ACC112 (cell line): ENCODE results near the gene HELLS.

ENCODE experiments used
- H2AFZ ChIP-seq: fragments of 200-600 bp; sonication (generic); one replicate; pipeline ENCODE4 v1.6.0; 2017; ENCODE audit warnings: antibody characterized with exemption, low read length; ENCODE audit not compliant: unreplicated experiment
- H3K27ac ChIP-seq: fragments of 200-600 bp; sonication (generic); 2 replicates; pipeline ENCODE4 v1.5.1; 2014; ENCODE audit warnings: low read depth, mild to moderate bottlenecking, antibody characterized with exemption, low read length, moderate library complexity
- H3K27me3 ChIP-seq: fragments of 200-600 bp; sonication (generic); 2 replicates; pipeline ENCODE4 v1.6.1; 2014; ENCODE audit warnings: mild to moderate bottlenecking, antibody characterized with exemption, low read length, moderate library complexity, mixed read lengths; ENCODE audit not compliant: insufficient read depth
- H3K36me3 ChIP-seq: fragments of 200-600 bp; sonication (generic); 2 replicates; pipeline ENCODE4 v1.6.1; 2016; ENCODE audit warnings: mild to moderate bottlenecking, antibody characterized with exemption, low read length, moderate library complexity, mixed read lengths; ENCODE audit not compliant: insufficient read depth
- H3K4me1 ChIP-seq: fragments of 200-600 bp; sonication (generic); one replicate; pipeline ENCODE4 v1.6.1; 2016; ENCODE audit warnings: low read length, mixed read lengths; ENCODE audit not compliant: insufficient read depth, unreplicated experiment, control insufficient read depth
- H3K4me3 ChIP-seq: fragments of 200-600 bp; sonication (generic); 2 replicates; pipeline ENCODE4 v1.5.1; 2014; ENCODE audit warnings: mild to moderate bottlenecking, low read depth, low read length
- H3K79me2 ChIP-seq: fragments of 200-600 bp; sonication (generic); one replicate; pipeline ENCODE4 v1.6.0; 2016; ENCODE audit warnings: low read length; ENCODE audit not compliant: control insufficient read depth, unreplicated experiment, insufficient read depth

Gene HELLS

DNA sequence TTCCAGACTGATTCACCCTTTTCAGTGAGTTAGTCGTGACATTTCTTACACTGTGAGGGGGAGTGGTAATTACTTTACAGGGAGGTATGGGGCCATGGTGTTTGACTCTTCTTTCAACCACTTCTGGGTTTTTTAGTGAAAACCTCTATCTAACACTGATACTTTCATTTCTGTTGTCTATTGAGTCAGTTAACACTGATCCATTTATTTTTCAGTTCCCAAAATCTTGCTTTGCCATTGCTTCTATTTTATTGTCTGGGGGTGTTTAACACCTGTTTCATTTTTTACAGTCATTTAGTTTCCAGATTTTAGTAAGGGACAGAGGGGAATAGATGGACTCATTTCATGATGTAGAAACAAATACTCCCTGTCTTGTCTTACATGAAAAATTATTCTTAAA lies 61.5 kb downstream of the HELLS start:
- no peaks in the 10 kb centered on the region for H3K4me1 ChIP-seq
- no peak overlapping the region for H3K4me3 ChIP-seq
- no peak overlapping the region for H3K27ac ChIP-seq
- H3K27me3 ChIP-seq: no peaks in the 10 kb centered on the region
- no peak overlapping the region for H2AFZ ChIP-seq
- H3K79me2 ChIP-seq: no peaks in the 10 kb centered on the region
- peaks cover 14% of the 10 kb centered on the region for H3K36me3 ChIP-seq

DNA sequence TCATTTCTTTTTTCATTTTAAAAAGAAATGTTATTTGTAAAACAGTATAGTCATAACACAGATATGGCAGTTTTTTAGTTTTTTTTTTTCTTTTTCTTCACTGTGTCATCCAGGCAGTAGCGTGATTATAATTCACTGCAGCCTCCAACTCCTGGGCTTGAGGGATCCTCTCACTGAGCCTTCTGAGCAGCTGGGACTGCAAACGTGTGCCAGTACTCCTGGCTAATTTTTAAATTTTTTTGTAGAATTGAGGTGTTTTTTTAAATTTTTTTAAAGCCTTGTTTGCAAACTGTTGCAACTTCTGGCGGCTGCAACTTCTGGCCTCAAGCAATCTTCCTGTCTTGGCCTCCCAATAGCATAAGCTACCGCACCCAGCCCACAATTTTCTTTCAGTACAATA lies 63.0 kb downstream of the HELLS start:
- no peaks in the 10 kb centered on the region for H3K27me3 ChIP-seq
- H3K4me3 ChIP-seq: no peak overlapping the region
- H2AFZ ChIP-seq: no peak overlapping the region
- no peaks in the 10 kb centered on the region for H3K4me1 ChIP-seq
- H3K36me3 ChIP-seq: peaks cover 14% of the 10 kb centered on the region
- H3K79me2 ChIP-seq: no peaks in the 10 kb centered on the region
- H3K27ac ChIP-seq: no peak overlapping the region

DNA sequence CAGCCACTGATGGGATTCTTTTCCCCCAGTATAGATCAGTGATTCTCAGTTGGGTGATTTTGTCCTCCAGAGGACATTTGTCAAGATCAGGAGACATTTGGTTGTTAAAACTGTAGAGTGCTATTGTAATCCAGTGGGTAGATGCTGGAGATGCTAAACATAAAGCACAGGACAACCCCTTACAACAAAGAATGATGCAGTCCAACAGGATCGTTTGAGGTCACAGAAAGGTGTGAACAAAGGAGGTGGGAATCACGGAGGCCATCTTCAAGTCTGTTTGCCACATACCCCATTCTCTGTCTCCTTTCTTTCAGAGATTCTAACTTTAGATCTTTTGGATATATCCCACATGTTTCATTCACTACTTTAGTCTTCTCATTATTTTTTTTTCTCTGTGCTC lies 69.0 kb downstream of the HELLS start:
- no peak overlapping the region for H2AFZ ChIP-seq
- no peaks in the 10 kb centered on the region for H3K79me2 ChIP-seq
- 0 out of 2 replicates have a peak, but pooled peaks cover 2% of the 10 kb centered on the region for H3K36me3 ChIP-seq
- no peaks in the 10 kb centered on the region for H3K27me3 ChIP-seq
- no peak overlapping the region for H3K4me3 ChIP-seq
- H3K27ac ChIP-seq: no peak overlapping the region
- no peaks in the 10 kb centered on the region for H3K4me1 ChIP-seq

DNA sequence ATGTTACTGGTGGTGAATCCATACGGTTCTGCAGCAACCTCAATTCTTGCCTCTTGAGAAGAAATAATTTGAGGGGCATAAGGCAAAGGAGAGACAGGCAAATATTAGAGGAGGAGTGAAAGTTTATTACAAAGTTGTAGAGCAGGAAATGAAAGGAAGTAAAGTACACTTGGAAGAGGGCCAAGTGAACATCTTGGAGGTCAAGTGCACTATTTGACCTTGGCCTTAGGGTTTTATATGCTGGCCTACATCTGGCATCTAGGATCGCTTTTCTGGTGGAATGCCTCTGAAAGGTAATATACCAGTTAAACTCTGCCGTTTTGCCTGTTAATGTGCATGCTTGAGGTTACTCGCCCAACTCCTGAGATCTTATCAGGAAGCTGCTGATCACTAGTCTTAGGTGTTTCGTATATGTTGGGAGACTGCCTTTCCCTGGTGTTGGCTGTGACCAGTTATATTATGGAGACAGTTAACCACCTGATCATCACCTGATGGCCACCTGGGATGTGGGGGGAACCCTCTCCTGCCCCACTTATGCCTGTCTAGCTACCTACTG lies 71.9 kb downstream of the HELLS start:
- Histone ChIP-seq H3K4me3 (no peak overlapping the region), H2AFZ (no peak overlapping the region), H3K4me1 (no peaks in the 10 kb centered on the region)

DNA sequence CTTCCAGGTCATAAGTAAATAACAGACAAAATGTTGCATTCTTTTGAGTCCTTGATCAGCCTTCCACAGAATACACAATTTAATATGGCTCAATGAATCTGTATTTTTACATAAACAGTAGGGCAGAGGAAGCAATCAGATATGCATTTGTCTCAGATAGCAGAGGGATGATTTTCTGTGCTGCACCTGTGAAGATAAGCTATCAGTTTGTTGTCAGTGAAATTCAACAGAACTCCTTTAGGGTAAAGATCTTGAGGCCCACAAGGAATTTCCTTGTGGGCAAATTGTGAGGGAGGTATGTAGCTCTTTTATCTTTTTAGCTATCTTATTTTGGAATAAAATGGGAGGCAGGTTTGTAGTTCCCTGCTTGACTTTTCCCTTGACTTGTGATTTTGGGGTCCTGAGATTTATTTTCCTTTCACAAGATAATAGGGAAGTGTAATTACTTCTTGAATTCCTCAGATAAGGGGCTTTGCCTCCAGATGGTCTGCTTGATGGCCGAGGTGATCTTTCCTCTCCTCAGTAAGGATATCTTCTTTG lies 77.1 kb downstream of the HELLS start:
- H2AFZ ChIP-seq: no peak overlapping the region
- no peaks in the 10 kb centered on the region for H3K27me3 ChIP-seq
- no peaks in the 10 kb centered on the region for H3K36me3 ChIP-seq
- no peak overlapping the region for H3K27ac ChIP-seq
- H3K79me2 ChIP-seq: no peaks in the 10 kb centered on the region
- no peak overlapping the region for H3K4me3 ChIP-seq
- H3K4me1 ChIP-seq: no peaks in the 10 kb centered on the region

More for the DNA sequence above, 71.9 kb downstream of the HELLS start:
- H3K27ac ChIP-seq: no peak overlapping the region
- H3K27me3 ChIP-seq: no peaks in the 10 kb centered on the region
- no peaks in the 10 kb centered on the region for H3K79me2 ChIP-seq
- H3K36me3 ChIP-seq: no peaks in the 10 kb centered on the region

DNA sequence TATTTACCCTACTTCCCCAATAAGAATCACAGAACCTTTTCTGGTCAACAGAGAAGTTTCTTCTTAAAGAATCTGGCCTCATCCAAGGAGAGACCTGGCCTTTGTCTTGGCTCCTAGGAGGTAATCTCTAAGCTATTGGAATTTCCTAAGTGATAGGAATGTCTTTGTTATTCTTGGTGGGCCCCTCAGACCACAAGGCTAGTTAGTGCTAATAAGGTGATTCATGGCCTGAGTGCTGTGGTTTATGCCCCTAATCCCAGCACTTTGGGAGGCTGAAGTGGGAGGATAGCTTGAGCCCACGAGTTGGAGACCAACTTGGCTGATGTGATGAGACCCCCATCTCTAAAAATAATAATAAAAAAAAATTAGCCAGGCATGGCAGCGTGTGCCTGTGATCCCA lies 78.0 kb downstream of the HELLS start:
- H3K36me3 ChIP-seq: no peaks in the 10 kb centered on the region
- no peaks in the 10 kb centered on the region for H3K79me2 ChIP-seq
- H3K4me1 ChIP-seq: no peaks in the 10 kb centered on the region
- H2AFZ ChIP-seq: no peak overlapping the region
- no peak overlapping the region for H3K27ac ChIP-seq
- no peak overlapping the region for H3K4me3 ChIP-seq
- H3K27me3 ChIP-seq: no peaks in the 10 kb centered on the region

DNA sequence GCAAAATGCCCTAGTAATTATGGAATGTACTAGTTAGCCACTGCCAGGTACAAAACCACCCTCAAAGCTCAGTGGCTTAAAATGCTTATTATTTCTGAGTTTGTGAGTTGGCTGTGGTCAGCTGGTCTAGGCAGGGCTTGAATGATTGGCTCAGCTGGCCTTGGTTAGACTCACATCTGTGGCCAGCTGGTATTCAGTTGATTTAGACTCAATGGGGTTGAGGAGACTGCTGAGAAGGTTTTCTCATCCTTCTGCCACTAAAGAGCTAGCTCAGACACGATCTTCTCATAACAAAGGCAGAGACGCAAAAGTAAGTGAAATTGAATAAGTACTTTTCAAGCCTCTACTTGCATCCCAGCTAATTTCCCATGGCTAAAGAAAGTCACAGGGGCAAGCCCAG lies 80.9 kb downstream of the HELLS start:
- Histone ChIP-seq H3K27me3 (no peaks in the 10 kb centered on the region), H3K27ac (no peak overlapping the region), H2AFZ (no peak overlapping the region), H3K79me2 (no peaks in the 10 kb centered on the region), H3K4me1 (no peaks in the 10 kb centered on the region), H3K36me3 (no peaks in the 10 kb centered on the region), H3K4me3 (no peak overlapping the region)

DNA sequence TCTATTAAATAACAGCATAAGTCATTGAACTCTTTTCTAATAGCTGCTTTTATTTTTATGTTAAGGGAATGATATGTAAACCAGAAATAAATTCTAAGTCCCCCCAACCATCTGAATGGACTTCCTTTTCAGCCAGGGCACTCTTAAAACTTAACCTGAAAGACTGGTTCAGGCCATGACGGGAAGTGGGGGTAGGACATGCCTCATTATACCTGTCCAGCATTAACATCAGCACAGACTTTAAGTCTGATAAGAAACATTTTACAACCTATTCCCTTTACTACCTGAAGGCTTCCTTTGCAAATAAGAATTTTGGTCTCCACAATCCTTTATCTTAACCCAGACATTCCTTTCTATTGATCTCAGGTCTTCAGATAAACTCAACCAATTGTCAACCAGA lies 81.9 kb downstream of the HELLS start:
- no peak overlapping the region for H3K27ac ChIP-seq
- no peaks in the 10 kb centered on the region for H3K4me1 ChIP-seq
- no peaks in the 10 kb centered on the region for H3K27me3 ChIP-seq
- H2AFZ ChIP-seq: no peak overlapping the region
- no peaks in the 10 kb centered on the region for H3K79me2 ChIP-seq
- no peak overlapping the region for H3K4me3 ChIP-seq
- H3K36me3 ChIP-seq: no peaks in the 10 kb centered on the region

DNA sequence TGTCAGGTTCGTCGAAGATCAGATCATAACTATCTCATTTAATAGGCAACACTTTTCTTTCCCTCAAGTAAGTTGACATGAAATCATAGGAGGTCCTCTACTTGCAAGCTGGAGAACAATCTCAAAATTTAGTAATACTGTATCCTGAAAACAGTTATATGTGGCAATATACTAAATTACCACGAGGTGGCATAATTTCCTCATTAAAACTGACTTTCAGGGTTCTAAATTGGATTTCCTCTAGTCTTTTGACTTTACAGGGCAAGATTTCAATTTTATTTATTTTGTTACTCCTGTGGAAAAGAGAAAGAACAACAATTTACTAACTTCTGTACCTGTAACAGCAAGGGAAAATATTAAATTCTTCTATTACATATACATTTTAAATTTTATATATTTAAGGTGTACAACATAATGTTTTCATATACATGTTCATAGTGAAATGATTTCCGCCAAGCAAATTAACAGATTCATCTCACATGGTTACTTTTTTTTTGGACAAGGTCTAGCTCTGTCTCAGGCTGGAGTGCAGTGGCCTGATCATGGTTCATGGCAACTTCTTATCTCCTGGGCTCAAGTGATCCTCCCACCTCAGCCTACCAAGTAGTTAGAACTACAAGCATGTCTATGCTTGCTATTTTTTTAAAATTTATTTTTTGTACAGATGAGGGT lies 84.6 kb downstream of the HELLS start:
- no peaks in the 10 kb centered on the region for H3K4me1 ChIP-seq
- no peak overlapping the region for H3K27ac ChIP-seq
- no peak overlapping the region for H3K4me3 ChIP-seq
- H3K36me3 ChIP-seq: no peaks in the 10 kb centered on the region
- no peak overlapping the region for H2AFZ ChIP-seq
- H3K79me2 ChIP-seq: no peaks in the 10 kb centered on the region
- no peaks in the 10 kb centered on the region for H3K27me3 ChIP-seq

DNA sequence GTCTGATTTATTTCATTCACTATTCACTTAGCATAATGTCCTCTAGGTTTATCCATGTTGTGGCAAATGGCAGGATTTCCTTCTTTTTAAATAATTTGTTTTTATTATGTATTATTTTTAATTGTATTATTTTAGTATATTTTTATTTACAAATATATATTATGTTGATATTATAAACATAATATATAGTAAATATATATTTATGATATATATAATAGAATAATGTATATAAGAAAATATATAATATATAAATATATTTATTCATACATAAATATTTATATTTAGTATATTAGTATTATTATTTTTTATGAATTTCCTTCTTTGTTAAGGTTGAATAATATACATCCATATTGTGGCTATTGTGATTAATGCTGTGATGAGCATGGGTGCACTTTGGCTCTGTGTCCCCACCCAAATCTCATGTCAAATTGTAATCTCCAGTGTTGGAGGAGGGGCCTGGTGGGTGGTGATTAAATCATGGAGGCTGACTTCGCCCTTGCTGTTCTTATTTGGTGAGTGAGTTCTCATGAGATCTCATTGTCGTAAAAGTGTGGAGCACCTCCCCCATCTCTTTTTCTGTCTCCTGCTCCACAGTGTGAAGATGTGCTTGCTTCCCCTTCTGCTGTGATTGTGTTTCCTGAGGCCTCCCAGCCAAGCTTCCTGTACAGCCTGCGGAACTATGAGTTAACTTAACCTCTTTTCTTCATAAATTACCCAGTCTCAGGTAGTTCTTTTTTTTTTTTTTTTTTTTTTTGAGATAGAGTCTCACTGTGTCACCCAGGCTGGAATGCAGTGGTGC lies 85.7 kb downstream of the HELLS start:
- Histone ChIP-seq H2AFZ (no peak overlapping the region), H3K4me3 (no peak overlapping the region), H3K4me1 (no peaks in the 10 kb centered on the region), H3K27me3 (no peaks in the 10 kb centered on the region), H3K36me3 (no peaks in the 10 kb centered on the region), H3K27ac (no peak overlapping the region), H3K79me2 (no peaks in the 10 kb centered on the region)
